ENCODE data around the gene ABLIM2. TPM values are rescaled to one million over a fixed set of nuclear protein-coding genes. Genes with fewer than 3 reads are reported as not detected.

Gene ABLIM2
- total and polyA plus RNA-seq, 2 donors (not counting 1 experiment from before 2014, with no cell fraction given): 3.3 to 79.0 TPM

DNA sequence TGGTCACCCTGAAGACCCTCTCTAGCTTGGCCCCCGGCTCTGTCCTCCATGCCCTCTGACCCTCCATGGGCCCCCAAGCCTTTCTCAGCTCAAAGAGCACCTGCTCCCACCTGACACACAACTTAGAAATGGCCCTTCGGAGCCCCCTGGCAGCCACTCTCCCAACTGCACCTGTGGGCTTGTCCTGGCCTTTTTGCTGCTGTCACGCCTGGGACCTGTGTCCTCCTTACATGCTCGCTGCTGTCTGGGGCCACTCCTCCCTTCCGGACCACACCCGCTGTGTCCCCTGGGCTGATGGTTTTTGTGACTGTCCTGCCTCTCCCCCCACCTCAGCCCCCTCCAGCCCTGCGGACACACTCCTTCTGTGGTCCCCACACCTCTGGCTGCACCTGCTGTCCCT lies 112.7 kb downstream of the ABLIM2 start:
- no peak for TF ChIP-seq EZH2 (IDR thresholded peaks at IDR 0.05; ENCODE audit: borderline replicate concordance, insufficient read depth, low read depth, low read length, poor library complexity, severe bottlenecking)
- TF ChIP-seq, protein P1, sequence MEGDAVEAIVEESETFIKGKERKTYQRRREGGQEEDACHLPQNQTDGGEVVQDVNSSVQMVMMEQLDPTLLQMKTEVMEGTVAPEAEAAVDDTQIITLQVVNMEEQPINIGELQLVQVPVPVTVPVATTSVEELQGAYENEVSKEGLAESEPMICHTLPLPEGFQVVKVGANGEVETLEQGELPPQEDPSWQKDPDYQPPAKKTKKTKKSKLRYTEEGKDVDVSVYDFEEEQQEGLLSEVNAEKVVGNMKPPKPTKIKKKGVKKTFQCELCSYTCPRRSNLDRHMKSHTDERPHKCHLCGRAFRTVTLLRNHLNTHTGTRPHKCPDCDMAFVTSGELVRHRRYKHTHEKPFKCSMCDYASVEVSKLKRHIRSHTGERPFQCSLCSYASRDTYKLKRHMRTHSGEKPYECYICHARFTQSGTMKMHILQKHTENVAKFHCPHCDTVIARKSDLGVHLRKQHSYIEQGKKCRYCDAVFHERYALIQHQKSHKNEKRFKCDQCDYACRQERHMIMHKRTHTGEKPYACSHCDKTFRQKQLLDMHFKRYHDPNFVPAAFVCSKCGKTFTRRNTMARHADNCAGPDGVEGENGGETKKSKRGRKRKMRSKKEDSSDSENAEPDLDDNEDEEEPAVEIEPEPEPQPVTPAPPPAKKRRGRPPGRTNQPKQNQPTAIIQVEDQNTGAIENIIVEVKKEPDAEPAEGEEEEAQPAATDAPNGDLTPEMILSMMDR (IDR thresholded peaks at IDR 0.05): no peak
- CTCF ChIA-PET: no interaction called here

DNA sequence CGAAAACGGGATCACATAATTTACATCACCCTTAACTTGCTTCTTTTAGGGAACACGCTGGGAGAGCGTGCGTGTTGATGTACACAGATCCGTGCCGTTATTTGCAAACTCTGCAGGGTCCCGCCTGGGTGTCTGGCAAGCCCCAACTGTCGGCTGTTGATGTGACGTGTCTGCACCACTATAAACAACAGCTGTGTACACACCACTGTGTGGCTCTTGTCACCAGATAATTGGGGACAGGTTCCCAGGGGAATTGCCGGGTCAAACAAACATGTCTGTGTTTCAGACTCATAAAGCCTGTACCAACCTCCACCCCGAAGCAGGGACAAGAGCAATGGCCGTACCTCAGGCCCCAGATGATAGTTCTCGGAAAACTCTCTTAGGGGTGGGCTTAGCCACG lies 113.9 kb downstream of the ABLIM2 start:
- intact Hi-C loops (cut with micrococcal nuclease): no loop called here
- WGBS (ENCODE audit: insufficient coverage): 38% methylated on average over 12 of the region's 15 CpGs
- TF ChIP-seq EZH2 (IDR thresholded peaks at IDR 0.05; ENCODE audit: borderline replicate concordance, insufficient read depth, low read depth, low read length, poor library complexity, severe bottlenecking): no peak
- TF ChIP-seq, protein P1 (IDR thresholded peaks at IDR 0.05): no peak
- Mint-ChIP-seq H3K4me3 (no peak overlapping the region), H3K4me1 (no peaks in the 10 kb centered on the region), H3K27me3 (peaks cover 22% of the 10 kb centered on the region), H3K27ac (no peak overlapping the region), H3K9me3 (ENCODE audit: insufficient read depth) (no peaks in the 10 kb centered on the region)
- no peak overlapping the region for H3K4me2 ChIP-seq (replicated peaks; ENCODE audit: low read depth, low read length, poor library complexity, severe bottlenecking)
- H3K79me2 ChIP-seq (ENCODE audit: control insufficient read depth, insufficient read depth, low read length): no peaks in the 10 kb centered on the region
- ATAC-seq (ENCODE audit: low read depth) (no peak), DNase-seq (no peak)
- no peak overlapping the region for H2AFZ ChIP-seq (ENCODE audit: insufficient read depth, low read depth, low read length, poor library complexity, severe bottlenecking)
- peaks cover 0 to 5% (median under 1%) of the 10 kb centered on the region in 4 experiments for H3K27me3 ChIP-seq (replicated peaks in 1 of 4; ENCODE audit: control extremely low read depth in 1 of 4, control insufficient read depth in 3 of 4, insufficient read depth in 4 of 4, low read length in 3 of 4)
- CTCF ChIA-PET: no interaction called here
- no peaks in the 10 kb centered on the region for H3K4me1 ChIP-seq (ENCODE audit: control insufficient read depth in 2 of 2, insufficient read depth in 2 of 2, low read length in 2 of 2)
- H3K9me3 ChIP-seq (ENCODE audit: control extremely low read depth in 1 of 3, control insufficient read depth in 2 of 3, insufficient read depth in 1 of 3, low read length in 2 of 3): peaks cover 0 to 2% (median 0%) of the 10 kb centered on the region in 3 donors
- H3K27ac ChIP-seq (ENCODE audit: low read length in 2 of 2): no peak overlapping the region
- no peak overlapping the region for H3K4me3 ChIP-seq (ENCODE audit: control extremely low read depth in 1 of 5, extremely low read depth in 1 of 5, insufficient read depth in 1 of 5, low read depth in 2 of 5, low read length in 4 of 5)
- H3K36me3 ChIP-seq (replicated peaks in 1 of 2; ENCODE audit: control extremely low read depth in 1 of 2, control insufficient read depth in 1 of 2, extremely low read depth in 1 of 2, insufficient read depth in 2 of 2, low read length in 1 of 2): no peaks in the 10 kb centered on the region
- no peak overlapping the region for H3K9ac ChIP-seq (ENCODE audit: low read length)
- POLR2A ChIA-PET: no interaction called here
- no peaks in the 10 kb centered on the region for H4K20me1 ChIP-seq (ENCODE audit: control insufficient read depth, insufficient read depth, low read length, poor library complexity, severe bottlenecking)

More for the DNA sequence above, 112.7 kb downstream of the ABLIM2 start:
- H3K79me2 ChIP-seq (ENCODE audit: control insufficient read depth, insufficient read depth, low read length): no peaks in the 10 kb centered on the region
- intact Hi-C loops (cut with micrococcal nuclease): no loop called here
- H3K36me3 ChIP-seq (replicated peaks in 1 of 2; ENCODE audit: control extremely low read depth in 1 of 2, control insufficient read depth in 1 of 2, extremely low read depth in 1 of 2, insufficient read depth in 2 of 2, low read length in 1 of 2): no peaks in the 10 kb centered on the region
- ATAC-seq (ENCODE audit: low read depth) (no peak), DNase-seq (no peak)
- no peak overlapping the region for H2AFZ ChIP-seq (ENCODE audit: insufficient read depth, low read depth, low read length, poor library complexity, severe bottlenecking)
- H3K27ac ChIP-seq (ENCODE audit: low read length in 2 of 2): no peak overlapping the region
- H3K9ac ChIP-seq (ENCODE audit: low read length): no peak overlapping the region
- WGBS (ENCODE audit: insufficient coverage): 81% methylated on average over 7 of the region's 7 CpGs
- peaks cover 0 to 2% (median 0%) of the 10 kb centered on the region in 3 donors for H3K9me3 ChIP-seq (ENCODE audit: control extremely low read depth in 1 of 3, control insufficient read depth in 2 of 3, insufficient read depth in 1 of 3, low read length in 2 of 3)
- H3K4me1 ChIP-seq (ENCODE audit: control insufficient read depth in 2 of 2, insufficient read depth in 2 of 2, low read length in 2 of 2): no peaks in the 10 kb centered on the region
- no peak overlapping the region for H3K4me3 Mint-ChIP-seq
- H3K4me1 Mint-ChIP-seq: no peaks in the 10 kb centered on the region
- POLR2A ChIA-PET: no interaction called here
- H3K9me3 Mint-ChIP-seq (ENCODE audit: insufficient read depth): no peaks in the 10 kb centered on the region
- H3K27me3 Mint-ChIP-seq: peaks cover 26% of the 10 kb centered on the region
- H4K20me1 ChIP-seq (ENCODE audit: control insufficient read depth, insufficient read depth, low read length, poor library complexity, severe bottlenecking): no peaks in the 10 kb centered on the region
- H3K27me3 ChIP-seq (replicated peaks in 1 of 4; ENCODE audit: control extremely low read depth in 1 of 4, control insufficient read depth in 3 of 4, insufficient read depth in 4 of 4, low read length in 3 of 4): peaks cover 0 to 5% (median 0%) of the 10 kb centered on the region in 4 experiments
- no peak overlapping the region for H3K4me3 ChIP-seq (ENCODE audit: control extremely low read depth in 1 of 5, extremely low read depth in 1 of 5, insufficient read depth in 1 of 5, low read depth in 2 of 5, low read length in 4 of 5)
- H3K27ac Mint-ChIP-seq: no peak overlapping the region
- H3K4me2 ChIP-seq (replicated peaks; ENCODE audit: low read depth, low read length, poor library complexity, severe bottlenecking): no peak overlapping the region
